Karpas-422 (cell line): ENCODE measurements around the gene LRRC28. TPM values are rescaled to one million over a fixed set of nuclear protein-coding genes. Genes with fewer than 3 reads are reported as not detected.

Source experiments
- DNase-seq: peaks from one replicate; pipeline ENCODE4 v3.0.0-alpha.2; 2015
- H2AFZ ChIP-seq: fragments of 200-600 bp; sonication (generic); 2 replicates; pipeline ENCODE4 v1.6.1; 2014; ENCODE audit warnings: antibody characterized with exemption, low read length, mixed read lengths
- H3K27ac ChIP-seq: fragments of 200-600 bp; sonication (generic); 2 replicates; pipeline ENCODE4 v1.5.1; 2014; ENCODE audit warnings: mild to moderate bottlenecking, low read length, moderate library complexity
- H3K27me3 ChIP-seq: fragments of 200-600 bp; sonication (generic); 2 replicates; pipeline ENCODE4 v1.6.1; 2014; ENCODE audit warnings: low read length, mixed read lengths
- H3K36me3 ChIP-seq: fragments of 200-600 bp; sonication (generic); 2 replicates; pipeline ENCODE4 v1.6.1; 2014; ENCODE audit warnings: low read length, mixed read lengths; ENCODE audit not compliant: insufficient read depth
- H3K4me1 ChIP-seq: fragments of 200-600 bp; sonication (generic); 2 replicates; pipeline ENCODE4 v1.6.1; 2014; ENCODE audit warnings: mild to moderate bottlenecking, low read length, mixed read lengths
- H3K4me2 ChIP-seq: fragments of 200-600 bp; sonication (generic); 2 replicates; pipeline ENCODE4 v1.6.1; 2014; ENCODE audit warnings: low read length, low read depth, mild to moderate bottlenecking; ENCODE audit not compliant: poor library complexity, severe bottlenecking
- H3K4me3 ChIP-seq: fragments of 200-600 bp; sonication (generic); 2 replicates; pipeline ENCODE4 v1.5.1; 2014; ENCODE audit warnings: mild to moderate bottlenecking, antibody characterized with exemption, low read length, mixed read lengths
- H3K79me2 ChIP-seq: fragments of 200-600 bp; sonication (generic); 2 replicates; pipeline ENCODE4 v1.6.1; 2014; ENCODE audit warnings: mild to moderate bottlenecking, low read length, mixed read lengths
- H3K9ac ChIP-seq: fragments of 200-600 bp; sonication (generic); 2 replicates; pipeline ENCODE4 v1.6.0; 2014; ENCODE audit warnings: low read length
- H3K9me2 ChIP-seq: fragments of 200-600 bp; sonication (generic), shearing (Covaris generic); replicated peaks from 2 replicates; pipeline ENCODE4 v1.6.0; 2014; ENCODE audit warnings: mild to moderate bottlenecking, low read length, moderate library complexity; ENCODE audit not compliant: insufficient read depth
- H3K9me3 ChIP-seq: fragments of 300-700, 200-600 bp; sonication (generic); 2 replicates; pipeline ENCODE4 v1.6.1; 2014; ENCODE audit warnings: low read length, mixed read lengths
- H4K20me1 ChIP-seq: fragments of 200-600 bp; sonication (generic); 2 replicates; pipeline ENCODE4 v1.6.1; 2014; ENCODE audit warnings: mild to moderate bottlenecking, antibody characterized with exemption, low read length, low read depth; ENCODE audit not compliant: insufficient read depth
- total RNA-seq: library from RNA; depleted of rRNA; stranded (reverse); fragments of >200 nt; shearing (Covaris generic); gene quantifications from 2 replicates; pipeline ENCODE4 v1.2.3, GENCODE V29; 2014; ENCODE audit warnings: low replicate concordance

Gene LRRC28
- total RNA-seq, 1 experiment from 2014 or later, result 88.0 TPM

DNA sequence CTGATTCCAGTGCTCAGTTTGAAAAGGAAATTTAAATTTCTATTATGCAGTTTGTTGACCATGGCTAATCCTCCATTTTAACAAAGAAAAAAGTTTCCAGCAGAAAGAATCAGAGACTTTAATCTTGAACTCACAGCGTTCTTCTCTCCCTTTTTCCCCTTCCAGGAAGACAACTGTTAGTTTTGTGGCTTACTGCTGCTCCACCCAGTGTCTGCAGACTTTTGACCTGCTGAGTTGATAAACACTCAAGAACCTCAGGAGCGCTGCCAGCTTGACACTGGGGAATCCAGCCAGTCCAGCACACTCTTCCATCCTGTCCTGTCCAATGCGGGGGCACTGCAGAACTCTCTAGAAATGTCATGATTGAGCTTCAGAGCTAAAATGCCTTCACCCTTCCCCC, 134.6 kb downstream of the LRRC28 start:
- H3K4me2 ChIP-seq, result no peak overlapping the region
- H2AFZ ChIP-seq, result no peak overlapping the region
- H3K9ac ChIP-seq, result no peak overlapping the region
- no peaks in the 10 kb centered on the region for H3K9me2 ChIP-seq
- H4K20me1 ChIP-seq, result no peaks in the 10 kb centered on the region
- DNase-seq, result no peak
- H3K9me3 ChIP-seq, result no peaks in the 10 kb centered on the region
- H3K4me1 ChIP-seq, result no peaks in the 10 kb centered on the region
- H3K27me3 ChIP-seq, result no peaks in the 10 kb centered on the region
- H3K79me2 ChIP-seq, result no peaks in the 10 kb centered on the region
- H3K36me3 ChIP-seq, result no peaks in the 10 kb centered on the region
- H3K4me3 ChIP-seq, result no peak overlapping the region
- no peak overlapping the region for H3K27ac ChIP-seq

- Histone ChIP-seq H3K4me2 (no peak overlapping the region), H3K4me3 (no peak overlapping the region), H3K4me1 (no peaks in the 10 kb centered on the region), H3K27me3 (no peaks in the 10 kb centered on the region), H3K36me3 (no peaks in the 10 kb centered on the region), H3K9ac (no peak overlapping the region), H3K79me2 (no peaks in the 10 kb centered on the region), H3K27ac (no peak overlapping the region), H3K9me3 (no peaks in the 10 kb centered on the region; the same call in 1 of the 2 replicates), H3K9me2 (no peaks in the 10 kb centered on the region), H2AFZ (no peak overlapping the region), H4K20me1 (no peaks in the 10 kb centered on the region)
- no peak for DNase-seq
Measured at GRCh38 chr15:99386391-99386790, 135.1 kb downstream of the LRRC28 start.

DNA sequence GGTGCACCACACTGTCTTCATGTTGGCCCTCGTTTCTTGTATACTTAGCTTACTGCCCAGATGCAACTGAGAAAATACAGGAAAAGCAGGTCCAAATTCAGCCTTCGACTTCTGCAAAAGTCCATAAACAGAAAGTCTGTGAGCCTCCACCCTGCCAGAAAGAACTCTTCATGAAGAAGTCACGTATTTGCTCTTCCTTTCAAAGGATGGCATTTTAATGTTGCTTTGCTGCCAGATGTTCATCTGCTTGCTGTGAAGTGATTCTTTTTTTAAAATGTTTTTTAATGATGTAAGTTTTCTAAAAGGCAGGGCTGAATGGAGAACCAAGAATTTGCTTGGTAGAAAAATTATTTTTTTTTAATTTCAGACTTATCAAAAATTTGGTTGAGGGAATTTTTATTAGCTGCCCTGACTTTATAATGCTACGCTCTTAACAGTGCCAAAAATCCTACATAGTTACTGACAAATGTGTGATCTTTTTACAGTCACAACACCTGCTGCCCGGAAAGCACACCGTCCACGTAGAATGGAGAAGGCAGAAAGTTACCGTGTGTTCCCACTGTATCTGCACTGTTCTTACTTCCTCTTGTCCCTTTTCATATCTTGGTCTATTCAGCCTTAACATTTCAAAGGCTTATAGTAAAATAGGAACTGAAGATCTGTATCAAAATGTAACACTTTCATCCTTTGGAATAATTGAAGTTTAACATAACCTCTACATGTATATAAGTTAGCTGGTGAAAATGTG, 136.3 kb downstream of the LRRC28 start:
- no peak overlapping the region for H3K27ac ChIP-seq
- DNase-seq, result no peak
- no peaks in the 10 kb centered on the region; the same call in 1 of the 2 replicates for H3K9me3 ChIP-seq
- 0 out of 2 replicates have a peak, but pooled peaks cover 3% of the 10 kb centered on the region for H3K27me3 ChIP-seq
- no peaks in the 10 kb centered on the region for H3K4me1 ChIP-seq
- no peak overlapping the region for H3K4me2 ChIP-seq
- no peak overlapping the region for H3K4me3 ChIP-seq
- no peaks in the 10 kb centered on the region for H4K20me1 ChIP-seq
- no peaks in the 10 kb centered on the region for H3K36me3 ChIP-seq
- no peak overlapping the region for H2AFZ ChIP-seq
- H3K79me2 ChIP-seq, result no peaks in the 10 kb centered on the region
- H3K9ac ChIP-seq, result no peak overlapping the region
- H3K9me2 ChIP-seq, result no peaks in the 10 kb centered on the region

GRCh38 chr15:99390667-99391066, 139.4 kb downstream of the LRRC28 start:
- Histone ChIP-seq H3K36me3 (no peaks in the 10 kb centered on the region), H3K27ac (no peak overlapping the region), H4K20me1 (no peaks in the 10 kb centered on the region), H3K9me2 (no peaks in the 10 kb centered on the region), H2AFZ (no peak overlapping the region), H3K9me3 (no peaks in the 10 kb centered on the region; the same call in 1 of the 2 replicates), H3K27me3 (0 out of 2 replicates have a peak, but pooled peaks cover 3% of the 10 kb centered on the region), H3K4me2 (no peak overlapping the region), H3K4me1 (no peaks in the 10 kb centered on the region), H3K79me2 (no peaks in the 10 kb centered on the region), H3K4me3 (no peak overlapping the region), H3K9ac (no peak overlapping the region)
- DNase-seq, result no peak

DNA sequence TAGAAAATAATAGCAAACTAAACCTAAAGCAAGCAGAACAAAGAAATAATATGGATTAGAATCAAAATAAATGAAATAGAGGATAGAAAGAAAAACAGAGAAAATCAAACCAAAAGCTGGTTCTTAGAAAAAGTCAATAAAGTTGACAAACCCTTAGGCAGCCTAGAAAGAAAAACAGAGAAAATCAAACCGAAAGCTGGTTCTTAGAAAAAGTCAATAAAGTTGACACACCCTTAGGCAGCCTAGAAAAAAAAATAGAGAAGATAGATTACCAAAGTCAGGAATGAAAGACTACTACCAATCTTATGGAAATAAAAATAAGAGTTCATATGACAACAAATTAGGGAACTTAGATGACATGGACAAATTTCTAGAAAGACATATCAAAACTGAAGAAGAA, 142.4 kb downstream of the LRRC28 start:
- no peaks in the 10 kb centered on the region for H3K36me3 ChIP-seq
- H3K27me3 ChIP-seq, result 0 out of 2 replicates have a peak, but pooled peaks cover 3% of the 10 kb centered on the region
- H2AFZ ChIP-seq, result no peak overlapping the region
- H3K4me2 ChIP-seq, result no peak overlapping the region
- no peak overlapping the region for H3K4me3 ChIP-seq
- H3K9me2 ChIP-seq, result no peaks in the 10 kb centered on the region
- no peak for DNase-seq
- no peak overlapping the region for H3K9ac ChIP-seq
- no peaks in the 10 kb centered on the region; the same call in 1 of the 2 replicates for H3K9me3 ChIP-seq
- no peaks in the 10 kb centered on the region for H3K79me2 ChIP-seq
- H4K20me1 ChIP-seq, result no peaks in the 10 kb centered on the region
- no peaks in the 10 kb centered on the region for H3K4me1 ChIP-seq
- no peak overlapping the region for H3K27ac ChIP-seq

DNA sequence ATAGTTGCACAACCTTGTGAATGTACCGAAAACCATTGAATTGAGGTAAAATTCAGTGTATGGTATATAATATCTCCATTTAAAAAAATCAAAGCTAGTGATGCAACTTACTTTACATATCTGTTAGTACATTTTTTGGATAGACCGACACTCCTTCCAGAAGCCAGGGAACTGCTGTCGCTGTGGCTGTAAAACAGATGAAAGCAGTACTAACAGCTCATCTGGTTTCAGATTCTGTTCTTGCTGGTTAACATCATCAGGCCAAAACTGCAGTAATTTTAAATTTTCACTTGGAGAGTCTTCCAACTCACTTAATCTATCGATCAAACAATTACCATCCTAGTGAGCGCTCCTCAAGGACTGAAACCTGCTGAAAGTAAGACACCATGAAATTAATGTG, 145.1 kb downstream of the LRRC28 start:
- no peak for DNase-seq
- Histone ChIP-seq H3K27me3 (0 out of 2 replicates have a peak, but pooled peaks cover 3% of the 10 kb centered on the region), H4K20me1 (no peaks in the 10 kb centered on the region)

DNA sequence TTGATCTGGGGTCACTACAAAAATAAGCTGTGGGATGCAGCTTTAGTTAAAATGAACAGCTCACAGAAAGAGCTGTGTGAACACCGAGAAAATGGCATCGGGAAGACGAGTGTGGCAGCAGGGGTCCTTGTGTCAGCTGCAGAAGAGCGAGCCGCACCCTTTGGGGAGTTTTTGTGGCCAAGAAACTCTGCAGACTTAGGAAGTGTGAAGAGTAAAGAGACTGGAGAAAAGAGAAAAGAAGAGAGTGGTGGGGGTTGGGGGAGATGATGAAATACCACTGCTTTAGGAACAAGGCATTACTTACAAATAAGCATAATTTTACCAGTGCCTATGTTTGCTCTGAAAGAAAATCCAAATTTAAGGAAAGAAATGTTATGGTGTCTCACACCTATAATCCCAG, 147.8 kb downstream of the LRRC28 start:
- H3K9me3 ChIP-seq, result no peaks in the 10 kb centered on the region
- no peak overlapping the region for H2AFZ ChIP-seq
- no peak overlapping the region for H3K9ac ChIP-seq
- no peaks in the 10 kb centered on the region for H3K79me2 ChIP-seq
- no peaks in the 10 kb centered on the region for H3K36me3 ChIP-seq
- no peaks in the 10 kb centered on the region for H3K9me2 ChIP-seq
- no peaks in the 10 kb centered on the region for H3K4me1 ChIP-seq
- no peak overlapping the region for H3K27ac ChIP-seq
- H4K20me1 ChIP-seq, result no peaks in the 10 kb centered on the region
- no peaks in the 10 kb centered on the region for H3K27me3 ChIP-seq
- DNase-seq, result no peak
- H3K4me3 ChIP-seq, result no peak overlapping the region
- H3K4me2 ChIP-seq, result no peak overlapping the region

More for the DNA sequence above, 145.1 kb downstream of the LRRC28 start:
- H3K9ac ChIP-seq, result no peak overlapping the region
- no peaks in the 10 kb centered on the region for H3K9me2 ChIP-seq
- no peaks in the 10 kb centered on the region for H3K36me3 ChIP-seq
- H2AFZ ChIP-seq, result no peak overlapping the region
- no peak overlapping the region for H3K27ac ChIP-seq
- H3K9me3 ChIP-seq, result no peaks in the 10 kb centered on the region; the same call in 1 of the 2 replicates
- no peak overlapping the region for H3K4me2 ChIP-seq
- no peak overlapping the region for H3K4me3 ChIP-seq
- H3K79me2 ChIP-seq, result no peaks in the 10 kb centered on the region
- no peaks in the 10 kb centered on the region for H3K4me1 ChIP-seq

DNA sequence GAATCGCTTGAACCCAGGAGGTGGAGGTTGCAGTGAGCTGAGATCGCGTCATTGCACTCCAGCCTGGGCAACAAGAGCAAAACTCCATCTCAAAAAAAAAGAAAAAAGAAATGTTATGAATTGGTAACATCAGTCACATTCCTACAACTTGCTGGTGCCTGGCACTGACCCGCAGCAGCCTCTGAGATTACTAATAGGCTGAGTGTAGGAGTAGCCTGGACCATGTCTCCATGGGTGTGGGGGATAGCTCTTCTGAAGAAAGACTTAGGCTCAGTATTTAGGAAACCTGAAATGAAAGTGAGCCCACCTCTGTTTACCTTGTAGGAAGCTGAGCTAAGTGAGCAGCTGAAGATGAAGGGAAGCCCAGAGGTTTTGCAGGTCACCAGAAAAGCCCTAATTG, 148.3 kb downstream of the LRRC28 start:
- H3K36me3 ChIP-seq, result no peaks in the 10 kb centered on the region
- no peak overlapping the region for H3K27ac ChIP-seq
- H2AFZ ChIP-seq, result no peak overlapping the region
- H3K4me3 ChIP-seq, result no peak overlapping the region
- no peaks in the 10 kb centered on the region for H3K9me2 ChIP-seq
- H3K79me2 ChIP-seq, result no peaks in the 10 kb centered on the region
- no peaks in the 10 kb centered on the region for H3K27me3 ChIP-seq
- H3K9ac ChIP-seq, result no peak overlapping the region
- no peaks in the 10 kb centered on the region for H3K4me1 ChIP-seq
- no peak for DNase-seq
- no peak overlapping the region for H3K4me2 ChIP-seq
- no peaks in the 10 kb centered on the region for H3K9me3 ChIP-seq
- H4K20me1 ChIP-seq, result no peaks in the 10 kb centered on the region
